K562 (cell line): ENCODE measurements around the gene HAUS3. TPM values are rescaled to one million over a fixed set of nuclear protein-coding genes. Genes with fewer than 3 reads are reported as not detected.
A peak's percentile ranks its signal among the peaks of the same experiment; 100 is the strongest.

Experiments used
- ATAC-seq: fragments of 200-7000 bp; cut with Tn5 transposase; 3 replicates; pipeline ENCODE4 v1.9.1; 2020; ENCODE audit warnings: moderate library complexity
- BruUV-seq: library from RNA; stranded (reverse); fragments of 400-500 nt; replicated peaks from 2 replicates; lab custom pipeline; 2021; lab: Mats Ljungman, UMichigan
- CTCF ChIA-PET: fragments of 300-600 bp; formaldehyde crosslinking; extraction: SDS; loops from one replicate; lab custom pipeline; 2021; ENCODE audit warnings: low intra/inter-chr PET ratio; lab: Yijun Ruan, JAX
- POLR2A ChIA-PET: fragments of 300-600, 350-650 bp; sonication (Branson Sonifier 250); formaldehyde crosslinking; extraction: SDS; loops from one replicate; lab custom pipeline; 2021; ENCODE audit warnings: antibody characterized with exemption, inconsistent platforms; lab: Yijun Ruan, JAX
- DNase-seq, 4 experiments: peaks; one replicate each; pipeline versions ENCODE4 v3.0.0 to v3.0.0-alpha.2; 2011 to 2018; ENCODE audit warnings: low spot score in 3 of 4, mixed read lengths in 3 of 4; ENCODE audit errors: extremely low read depth in 1 of 4
- FAIRE-seq: peaks from 2 replicates; lab custom pipeline; 2011; peaks lifted over from hg19 to GRCh38; lab: Jason Lieb, UNC
- H2AFZ ChIP-seq: 2 replicates; pipeline ENCODE4 v1.6.0; 2011; ENCODE audit warnings: low read depth, low read length, control low read depth, inconsistent platforms
- H3K27ac ChIP-seq: fragments of 200-600 bp; 3 replicates; pipeline ENCODE4 v1.8.0; 2011; ENCODE audit warnings: low read depth, mild to moderate bottlenecking, control low read depth, inconsistent platforms, low read length, moderate library complexity, mixed read lengths; ENCODE audit errors: extremely low read depth
- H3K27me3 ChIP-seq, 2 experiments: fragments of 300-600 bp in 1 of 2; 2 replicates in 1 of 2; 3 replicates in 1 of 2; pipeline versions ENCODE4 v1.6.0 to v1.8.0; 2011; ENCODE audit warnings: inconsistent platforms in 2 of 2, low read length in 2 of 2, mild to moderate bottlenecking in 1 of 2, mixed read lengths in 1 of 2, moderate library complexity in 1 of 2; ENCODE audit not compliant: control insufficient read depth in 2 of 2, insufficient read depth in 2 of 2
- H3K36me3 ChIP-seq: fragments of 300-600 bp; 3 replicates; pipeline ENCODE4 v1.8.0; 2011; ENCODE audit warnings: mild to moderate bottlenecking, low read length, inconsistent platforms; ENCODE audit not compliant: control insufficient read depth, insufficient read depth
- H3K4me1 ChIP-seq, 2 experiments: fragments of 200-600 bp in 1 of 2; replicated peaks in 1 of 2; 2 replicates in 1 of 2; 3 replicates in 1 of 2; pipeline versions ENCODE4 v1.5.1 to v1.8.0; 2011; ENCODE audit warnings: inconsistent platforms in 2 of 2, low read length in 2 of 2, mild to moderate bottlenecking in 1 of 2, mixed read lengths in 1 of 2, moderate library complexity in 1 of 2; ENCODE audit not compliant: control insufficient read depth in 2 of 2, insufficient read depth in 2 of 2
- H3K4me2 ChIP-seq: 2 replicates; pipeline ENCODE4 v1.6.1; 2011; ENCODE audit warnings: low read length, control low read depth, inconsistent platforms, mixed read lengths; ENCODE audit not compliant: insufficient read depth
- H3K4me3 ChIP-seq: fragments of 200-600 bp; sonication (generic), shearing (Covaris generic); 2 replicates; pipeline ENCODE4 v1.5.1; 2016; ENCODE audit warnings: control low read depth, inconsistent platforms
- H3K79me2 ChIP-seq: fragments of 200-600 bp; 3 replicates; pipeline ENCODE4 v1.8.0; 2011; ENCODE audit warnings: low read length, inconsistent platforms; ENCODE audit not compliant: control insufficient read depth, insufficient read depth
- H3K9ac ChIP-seq, 2 experiments: 2 replicates each; pipeline versions ENCODE4 v1.6.0 to v1.6.1; 2011; ENCODE audit warnings: low read depth in 2 of 2, low read length in 2 of 2, control low read depth in 1 of 2, inconsistent platforms in 1 of 2, mild to moderate bottlenecking in 1 of 2, mixed read lengths in 1 of 2; ENCODE audit not compliant: insufficient read depth in 1 of 2
- H3K9me1 ChIP-seq: one replicate; pipeline ENCODE4 v1.6.0; 2011; ENCODE audit warnings: inconsistent platforms, mild to moderate bottlenecking, low read length, moderate library complexity; ENCODE audit not compliant: control insufficient read depth, insufficient read depth
- H3K9me3 ChIP-seq: replicated peaks from 2 replicates; pipeline ENCODE4 v1.5.1; 2011; ENCODE audit warnings: low read depth, low read length, inconsistent platforms; ENCODE audit not compliant: control insufficient read depth, insufficient read depth
- H4K20me1 ChIP-seq: replicated peaks from 2 replicates; pipeline ENCODE4 v1.6.1; 2011; ENCODE audit warnings: low read length, inconsistent platforms, mixed read lengths; ENCODE audit not compliant: control insufficient read depth, insufficient read depth
- BCL6 ChIP-seq: fragments of 250-450 bp; sonication (Bioruptor Pico); IDR thresholded peaks from 2 replicates; pipeline ENCODE4 v1.4.0; 2020
- BHLHE40 ChIP-seq: IDR thresholded peaks from 2 replicates; pipeline ENCODE4 v1.6.1; 2011; ENCODE audit warnings: low read length, improper control_type of control experiment
- GATA2 ChIP-seq: sonication (generic); formaldehyde crosslinking; IDR thresholded peaks from 2 replicates; pipeline ENCODE4 v1.4.0; 2020; ENCODE audit warnings: mild to moderate bottlenecking, missing genetic modification reagents
- POLR2AphosphoS2 ChIP-seq: IDR thresholded peaks from 2 replicates; pipeline ENCODE4 v1.6.1; 2012; ENCODE audit warnings: low read length, improper control_type of control experiment
- POLR2H ChIP-seq: IDR thresholded peaks from 2 replicates; pipeline ENCODE4 v1.6.1; 2016; ENCODE audit warnings: missing genetic modification characterization, low read depth, mild to moderate bottlenecking, control low read depth, missing compliant biosample characterization, moderate library complexity
- POLR3A ChIP-seq: IDR thresholded peaks from 2 replicates; pipeline ENCODE4 v1.6.1; 2011; ENCODE audit warnings: borderline replicate concordance, mild to moderate bottlenecking, moderate library complexity; ENCODE audit not compliant: insufficient read length, insufficient read depth; ENCODE audit errors: extremely low read depth
- RBM34 ChIP-seq: fragments of 200-400 bp; formaldehyde crosslinking; IDR thresholded peaks from 2 replicates; pipeline ENCODE4 v1.6.1; 2018; ENCODE audit warnings: low read length, borderline replicate concordance; ENCODE audit not compliant: insufficient read depth
- SREBF1 ChIP-seq: fragments of 150-350 bp; IDR thresholded peaks from 2 replicates; pipeline ENCODE4 v1.6.1; 2014; ENCODE audit warnings: antibody characterized with exemption, low read depth, low read length, borderline replicate concordance
- TAF1 ChIP-seq: IDR thresholded peaks from 2 replicates; pipeline ENCODE4 v1.6.1; 2011; ENCODE audit warnings: mild to moderate bottlenecking, low read length, moderate library complexity; ENCODE audit not compliant: insufficient read depth, control insufficient read depth, severe bottlenecking; ENCODE audit errors: extremely low read depth
- THRAP3 ChIP-seq: fragments of 450-650 bp; IDR thresholded peaks from 2 replicates; pipeline ENCODE4 v1.6.1; 2016; ENCODE audit warnings: mild to moderate bottlenecking, inconsistent platforms, borderline replicate concordance
- TRIM25 ChIP-seq: fragments of 450-650 bp; IDR thresholded peaks from 2 replicates; pipeline ENCODE4 v1.7.0; 2016; ENCODE audit warnings: borderline replicate concordance
- ZBTB33 ChIP-seq: sonication (generic); formaldehyde crosslinking; IDR thresholded peaks from 2 replicates; pipeline ENCODE4 v1.8.1; 2023; ENCODE audit warnings: mild to moderate bottlenecking, missing genetic modification reagents
- ZNF165 ChIP-seq: fragments of 250-450 bp; sonication (Bioruptor Pico); IDR thresholded peaks from 2 replicates; pipeline ENCODE4 v1.4.0; 2020; ENCODE audit warnings: borderline replicate concordance
- ZNF263 ChIP-seq: sonication (generic); formaldehyde crosslinking; IDR thresholded peaks from 2 replicates; pipeline ENCODE4 v1.8.0; 2022; ENCODE audit warnings: mild to moderate bottlenecking, missing genetic modification reagents, borderline replicate concordance
- ZNF395 ChIP-seq: fragments of 200-800 bp; sonication (Bioruptor generic); IDR thresholded peaks from 2 replicates; pipeline ENCODE4 v1.6.1; 2017; ENCODE audit warnings: missing genetic modification characterization, missing compliant biosample characterization
- ZNF766 ChIP-seq: fragments of 200-800 bp; sonication (Bioruptor generic); conservative IDR thresholded peaks from 2 replicates; pipeline ENCODE4 v1.6.1; 2016; ENCODE audit warnings: missing genetic modification characterization, missing compliant biosample characterization
- whole genome bisulfite sequencing: fragments of 100-300 bp; shearing (Covaris generic); methylation state at CpG from one replicate; pipeline ENCODE4 v1.1.6; 2016; ENCODE audit warnings: low coverage, mixed read lengths; ENCODE audit not compliant: insufficient coverage; ENCODE audit errors: missing lambda C conversion rate; 5-methylcytosine and 5-hydroxymethylcytosine counted together
- in situ Hi-C: fragments of 300-500 bp; cut with MboI; formaldehyde crosslinking; loops from 4 replicates; pipeline ENCODE4 v1.15.0; 2018; ENCODE audit warnings: inconsistent platforms, mixed read lengths
- intact Hi-C: fragments of 100-400 bp; cut with micrococcal nuclease; formaldehyde crosslinking; loops from 2 replicates; pipeline ENCODE4 v1.14.2; 2022
- polyA plus RNA-seq, 8 experiments: library from polyadenylated mRNA; depleted of rRNA in 4 of 8; stranded (reverse) in 5 of 8; unstranded in 3 of 8; fragments of >200 nt; fragmentation: Nextera tagmentation in 2 of 8; fragmentation: Illumina TruSeq in 1 of 8; extraction: Ambion mirVana in 2 of 8; extraction: Trizol in 1 of 8; gene quantifications; 2 replicates each; pipeline versions ENCODE4 v1.2.1 to v1.2.3, GENCODE V29; 2011 to 2014; ENCODE audit warnings: inconsistent platforms in 1 of 8, missing spikeins in 1 of 8
- total RNA-seq, 7 experiments: library from RNA; depleted of rRNA in 6 of 7; stranded (reverse); fragments of >200 nt in 6 of 7; fragmentation: Illumina TruSeq in 2 of 7; extraction: Trizol in 2 of 7; gene quantifications; 2 replicates each; pipeline versions ENCODE4 v1.2.1 to v1.2.3, GENCODE V29; 2011 to 2021; ENCODE audit warnings: low replicate concordance in 1 of 7

Gene HAUS3
- total and polyA plus RNA-seq, 9 of the 15 experiments (the other 6 are each of a cell fraction or from before 2014, with no cell fraction given) = 8.9 to 25.7 (median 21.5) TPM

- WGBS = 67% methylated on average over 19 of the region's 24 CpGs
- in situ Hi-C loops (no loop called here), intact Hi-C loops (no loop called here)
- H3K4me2 ChIP-seq = no peak overlapping the region
- no peak overlapping the region for H3K4me3 ChIP-seq
- H3K9ac ChIP-seq = peak overlapping the region in 1 of 2 experiments; percentile 54; a peak in 2 of 4 replicates
- no peak for FAIRE-seq
- ChIA-PET POLR2A (interaction anchor here (1.1 to 1.5 kb wide), 4 partner anchors 9 to 15 kb away, joined by 3 to 5 read pairs (median 3); no protein-coding TSS in a partner anchor), CTCF (no interaction called here)
- BruUV-seq = no TSS peak
- DNase-seq = no peak
- H3K36me3 ChIP-seq = no peaks in the 10 kb centered on the region; the same call in 2 of the 3 replicates
- no peak for ATAC-seq
- no peak overlapping the region for H3K27ac ChIP-seq
- peaks cover 0 to 41% of the 10 kb centered on the region in 2 experiments; a peak in 2 of 5 replicates for H3K4me1 ChIP-seq
- H3K27me3 ChIP-seq = no peaks in the 10 kb centered on the region
- no peaks in the 10 kb centered on the region for H3K79me2 ChIP-seq
- H3K9me1 ChIP-seq = peaks cover 2% of the 10 kb centered on the region
- H3K9me3 ChIP-seq = no peaks in the 10 kb centered on the region
- no peak overlapping the region for H2AFZ ChIP-seq
- H4K20me1 ChIP-seq = no peaks in the 10 kb centered on the region
- no peak for TF ChIP-seq TRIM25
- TF ChIP-seq BCL6 (CRISPR knock-in tag) = no peak
- TF ChIP-seq ZBTB33 (CRISPR knock-in tag) = peak; percentile 31; the same call in 1 of the 2 replicates
- no peak for TF ChIP-seq POLR2AphosphoS2
- TF ChIP-seq RBM34 = no peak
- no peak for TF ChIP-seq ZNF395
- TF ChIP-seq POLR3A = no peak
- TF ChIP-seq ZNF766 (CRISPR knock-in tag) = no peak
- TF ChIP-seq GATA2 = no peak
- no peak for TF ChIP-seq SREBF1
- TF ChIP-seq ZNF165 (CRISPR knock-in tag) = no peak
- TF ChIP-seq TAF1 = no peak
- TF ChIP-seq THRAP3 = no peak
- TF ChIP-seq POLR2H (tag) = no peak
- TF ChIP-seq ZNF263 = no peak
- peak; percentile 53; the same call in 1 of the 2 replicates for TF ChIP-seq BHLHE40
These were observed 49.2 kb upstream of the HAUS3 start for GRCh38 chr4:2290974-2291704.
